UCSD-AML1 (cell line): Measurements from ENCODE around the gene TRIM71.
"Not testable (repeated sequence)": the region's sequence is repeated elsewhere in the genome, so short reads cannot be mapped to it uniquely, and the experiment has no call there.

ENCODE experiments used
- DNase-seq: peaks from one replicate; lab custom pipeline; 2025; ENCODE audit not compliant: unreplicated experiment; lab: John Stamatoyannopoulos, UW

The TRIM71 gene

GRCh38 chr3:32922078-32922477 lies 104.3 kb downstream of the TRIM71 start:
- no peak for DNase-seq

DNA sequence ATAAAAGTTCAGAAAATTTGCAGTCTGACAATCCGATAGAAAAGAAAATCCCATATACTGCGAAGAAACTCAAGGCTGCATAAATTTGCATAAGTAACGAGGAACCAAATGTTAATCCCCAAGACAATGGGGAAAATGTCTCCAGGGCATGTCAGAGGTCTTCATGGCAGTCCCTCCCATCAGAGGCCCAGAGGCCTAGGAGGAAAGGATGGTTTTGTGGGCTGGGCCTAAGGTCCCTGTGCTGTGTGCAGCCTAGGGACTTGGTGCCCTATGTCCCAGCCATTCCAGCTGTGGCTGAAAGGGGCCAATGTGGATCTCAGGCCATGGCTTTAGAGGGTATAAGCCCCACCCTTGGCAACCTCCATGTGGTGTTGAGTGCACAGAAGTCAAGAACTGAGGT lies 112.4 kb downstream of the TRIM71 start:
- no peak for DNase-seq

- not testable (repeated sequence) for DNase-seq
These were observed 113.5 kb downstream of the TRIM71 start for GRCh38 chr3:32931273-32931672.

- no peak for DNase-seq
These were observed 116.4 kb downstream of the TRIM71 start for GRCh38 chr3:32934150-32934742.

- DNase-seq = no peak
These were observed 119.5 kb downstream of the TRIM71 start for GRCh38 chr3:32937331-32937730.

DNA sequence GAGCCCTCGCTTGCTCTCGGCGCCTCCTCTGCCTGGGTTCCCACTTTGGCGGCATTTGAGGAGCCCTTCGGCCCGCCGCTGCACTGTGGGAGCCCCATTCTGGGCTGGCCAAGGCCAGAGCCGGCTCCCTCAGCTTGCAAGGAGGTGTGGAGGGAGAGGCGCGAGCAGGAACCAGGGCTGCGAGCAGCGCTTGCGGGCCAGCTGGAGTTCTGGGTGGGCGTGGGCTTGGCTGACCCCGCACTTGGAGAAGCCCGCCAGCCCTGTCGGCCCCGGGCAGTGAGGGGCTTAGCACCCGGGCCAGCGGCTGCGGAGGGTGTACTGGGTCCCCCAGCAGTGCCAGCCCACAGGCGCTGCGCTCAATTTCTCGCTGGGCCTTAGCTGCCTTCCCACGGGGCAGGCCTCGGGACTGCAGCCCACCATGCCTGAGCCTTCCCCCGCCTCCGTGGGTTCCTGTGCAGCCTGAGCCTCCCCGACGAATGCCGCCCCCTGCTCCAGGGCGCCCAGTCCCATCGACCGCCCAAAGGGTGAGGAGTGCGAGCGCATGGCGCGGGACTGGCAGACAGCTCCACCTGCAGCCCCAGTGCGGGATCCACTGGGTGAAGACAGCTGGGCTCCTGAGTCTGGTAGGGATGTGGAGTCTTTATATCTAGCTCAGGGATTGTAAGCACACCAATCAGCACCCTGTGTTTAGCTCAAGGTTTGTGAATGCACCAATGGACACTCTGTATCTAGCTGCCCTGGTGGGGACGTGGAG lies 121.9 kb downstream of the TRIM71 start:
- not testable (repeated sequence) for DNase-seq

GRCh38 chr3:32940726-32941125 lies 122.9 kb downstream of the TRIM71 start:
- no peak for DNase-seq

- DNase-seq = no peak
These were observed 127.3 kb downstream of the TRIM71 start for GRCh38 chr3:32945136-32945535.

- DNase-seq = not testable (repeated sequence)
These were observed 127.8 kb downstream of the TRIM71 start for GRCh38 chr3:32945598-32945997.

DNA sequence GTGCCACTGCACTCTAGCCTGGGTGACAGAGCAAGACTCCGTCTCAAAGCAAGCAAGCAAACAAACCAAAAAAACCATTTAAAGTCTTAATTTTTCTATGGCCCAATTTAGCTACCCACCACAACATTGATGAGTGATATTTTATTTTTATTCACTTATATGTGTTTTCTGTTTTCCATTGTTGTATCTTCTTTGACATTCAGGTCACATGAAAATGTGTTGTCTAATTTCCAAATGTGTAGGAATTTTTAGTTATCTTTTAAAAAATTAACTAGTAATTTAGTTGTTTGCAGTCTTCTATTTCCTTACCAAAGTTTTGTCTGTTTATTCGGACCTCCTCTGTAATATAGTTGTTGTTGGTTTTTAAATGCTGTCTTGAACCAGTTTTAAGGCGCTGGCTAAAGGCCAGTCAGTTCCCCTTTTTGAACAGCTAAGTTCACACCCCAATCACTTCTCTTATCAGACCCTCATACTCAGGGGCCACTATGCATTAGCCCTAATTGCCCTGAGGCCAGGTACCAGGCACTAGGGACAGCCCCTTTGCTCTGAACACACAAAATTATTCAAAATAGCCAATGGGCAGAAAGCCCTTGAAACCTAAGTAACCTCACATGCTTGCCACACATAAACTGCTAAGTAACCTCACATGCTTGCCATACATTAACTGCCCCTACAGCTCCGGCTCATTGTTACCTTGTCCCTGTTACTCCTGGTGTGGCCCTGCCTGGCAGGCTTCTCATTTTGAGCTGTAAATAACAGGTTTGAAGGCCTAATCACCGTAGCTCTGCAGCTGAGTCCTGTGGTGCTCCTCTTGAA lies 129.4 kb downstream of the TRIM71 start:
- no peak for DNase-seq
